ENCODE measurements around the gene SPRR3.

SPRR3 gene

GRCh38 chr1:152993186-152993585, 8.4 kb upstream of the SPRR3 start:
- no peaks in the 10 kb centered on the region for H3K79me1 ChIP-seq (ENCODE audit: low read length)
- H2BK5ac ChIP-seq (ENCODE audit: low read depth, low read length, poor library complexity) = no peak overlapping the region
- no peak overlapping the region for H3K9ac ChIP-seq (ENCODE audit: low read length)
- no peak overlapping the region for H3K14ac ChIP-seq (ENCODE audit: low read length)
- no peak overlapping the region for H4K12ac ChIP-seq (ENCODE audit: low read depth, low read length)
- no peak overlapping the region for H2BK12ac ChIP-seq (ENCODE audit: low read length)
- DNase-seq = no peak
- no peak overlapping the region for H3K27ac ChIP-seq (ENCODE audit: low read depth, low read length)
- H3K4me2 ChIP-seq (ENCODE audit: low read length) = no peak overlapping the region
- H3K23ac ChIP-seq (ENCODE audit: low read length) = no peak overlapping the region
- no peak overlapping the region for H4K8ac ChIP-seq (ENCODE audit: low read depth, low read length)
- H3K36me3 ChIP-seq (ENCODE audit: control insufficient read depth in 1 of 2, insufficient read depth in 2 of 2, low read length in 2 of 2) = no peaks in the 10 kb centered on the region
- H3K18ac ChIP-seq (ENCODE audit: low read length) = no peak overlapping the region
- H3K79me2 ChIP-seq (ENCODE audit: control insufficient read depth, insufficient read depth, low read length, poor library complexity) = no peaks in the 10 kb centered on the region
- no peak overlapping the region for H2BK120ac ChIP-seq (ENCODE audit: insufficient read depth, low read length, poor library complexity)
- no peak overlapping the region for H2AK5ac ChIP-seq (ENCODE audit: low read length)
- no CpG with 5 or more reads among the region's 6 CpGs for WGBS (ENCODE audit: extremely low coverage, insufficient coverage, insufficient read length)
- peaks cover 1% of the 10 kb centered on the region for H3K9me3 ChIP-seq (ENCODE audit: insufficient read depth, low read depth, low read length)
- H3K4me3 ChIP-seq (ENCODE audit: low read depth, low read length) = no peak overlapping the region
- H2AFZ ChIP-seq (ENCODE audit: insufficient read depth, low read length, poor library complexity) = no peak overlapping the region
- H3K4me1 ChIP-seq (ENCODE audit: control insufficient read depth in 1 of 2, insufficient read depth in 2 of 2, low read length in 2 of 2) = peaks cover 4 to 10% of the 10 kb centered on the region in 2 experiments
- H3K27me3 ChIP-seq (ENCODE audit: insufficient read depth, low read length) = no peaks in the 10 kb centered on the region
- no peak overlapping the region for H4K91ac ChIP-seq (ENCODE audit: low read depth, low read length)
- no peak overlapping the region for H3K4ac ChIP-seq (ENCODE audit: low read depth, low read length)

GRCh38 chr1:152995842-152996241, 5.7 kb upstream of the SPRR3 start:
- H3K18ac ChIP-seq (ENCODE audit: low read length) = no peak overlapping the region
- no peak overlapping the region for H2AK5ac ChIP-seq (ENCODE audit: low read length)
- no peak for DNase-seq
- no peaks in the 10 kb centered on the region for H3K79me1 ChIP-seq (ENCODE audit: low read length)
- H3K9ac ChIP-seq (ENCODE audit: low read length) = no peak overlapping the region
- H3K23ac ChIP-seq (ENCODE audit: low read length) = no peak overlapping the region
- H2AFZ ChIP-seq (ENCODE audit: insufficient read depth, low read length, poor library complexity) = no peak overlapping the region
- no peak overlapping the region for H4K91ac ChIP-seq (ENCODE audit: low read depth, low read length)
- H3K4me1 ChIP-seq (ENCODE audit: control insufficient read depth in 1 of 2, insufficient read depth in 2 of 2, low read length in 2 of 2) = peaks cover 12 to 17% of the 10 kb centered on the region in 2 experiments
- no peak overlapping the region for H3K4me2 ChIP-seq (ENCODE audit: low read length)
- H3K79me2 ChIP-seq (ENCODE audit: control insufficient read depth, insufficient read depth, low read length, poor library complexity) = no peaks in the 10 kb centered on the region
- no peak overlapping the region for H3K4ac ChIP-seq (ENCODE audit: low read depth, low read length)
- H3K4me3 ChIP-seq (ENCODE audit: low read depth, low read length) = no peak overlapping the region
- no peak overlapping the region for H2BK120ac ChIP-seq (ENCODE audit: insufficient read depth, low read length, poor library complexity)
- no peak overlapping the region for H3K27ac ChIP-seq (ENCODE audit: low read depth, low read length)
- peaks cover 1% of the 10 kb centered on the region for H3K9me3 ChIP-seq (ENCODE audit: insufficient read depth, low read depth, low read length)
- no peaks in the 10 kb centered on the region for H3K27me3 ChIP-seq (ENCODE audit: insufficient read depth, low read length)
- no peak overlapping the region for H2BK5ac ChIP-seq (ENCODE audit: low read depth, low read length, poor library complexity)
- no peaks in the 10 kb centered on the region for H3K36me3 ChIP-seq (ENCODE audit: control insufficient read depth in 1 of 2, insufficient read depth in 2 of 2, low read length in 2 of 2)
- H4K12ac ChIP-seq (ENCODE audit: low read depth, low read length) = no peak overlapping the region
- H3K14ac ChIP-seq (ENCODE audit: low read length) = no peak overlapping the region
- no peak overlapping the region for H4K8ac ChIP-seq (ENCODE audit: low read depth, low read length)
- no peak overlapping the region for H2BK12ac ChIP-seq (ENCODE audit: low read length)
- WGBS (ENCODE audit: extremely low coverage, insufficient coverage, insufficient read length) = no CpG with 5 or more reads among the region's 1 CpG

- H3K9ac ChIP-seq (ENCODE audit: low read length) = no peak overlapping the region
- no peak overlapping the region for H3K18ac ChIP-seq (ENCODE audit: low read length)
- H2BK5ac ChIP-seq (ENCODE audit: low read depth, low read length, poor library complexity) = no peak overlapping the region
- H3K27ac ChIP-seq (ENCODE audit: low read depth, low read length) = no peak overlapping the region
- no peak overlapping the region for H3K4ac ChIP-seq (ENCODE audit: low read depth, low read length)
- H3K36me3 ChIP-seq (ENCODE audit: control insufficient read depth in 1 of 2, insufficient read depth in 2 of 2, low read length in 2 of 2) = no peaks in the 10 kb centered on the region
- no peak overlapping the region for H3K4me2 ChIP-seq (ENCODE audit: low read length)
- H3K23ac ChIP-seq (ENCODE audit: low read length) = no peak overlapping the region
- no peak overlapping the region for H3K14ac ChIP-seq (ENCODE audit: low read length)
- peaks cover 1% of the 10 kb centered on the region for H3K9me3 ChIP-seq (ENCODE audit: insufficient read depth, low read depth, low read length)
- H4K12ac ChIP-seq (ENCODE audit: low read depth, low read length) = no peak overlapping the region
- H3K4me3 ChIP-seq (ENCODE audit: low read depth, low read length) = no peak overlapping the region
- WGBS (ENCODE audit: extremely low coverage, insufficient coverage, insufficient read length) = no CpG with 5 or more reads among the region's 5 CpGs
- DNase-seq = no peak
- H3K79me2 ChIP-seq (ENCODE audit: control insufficient read depth, insufficient read depth, low read length, poor library complexity) = no peaks in the 10 kb centered on the region
- H4K8ac ChIP-seq (ENCODE audit: low read depth, low read length) = no peak overlapping the region
- no peak overlapping the region for H2AFZ ChIP-seq (ENCODE audit: insufficient read depth, low read length, poor library complexity)
- no peaks in the 10 kb centered on the region for H3K27me3 ChIP-seq (ENCODE audit: insufficient read depth, low read length)
- no peaks in the 10 kb centered on the region for H3K79me1 ChIP-seq (ENCODE audit: low read length)
- no peak overlapping the region for H2BK12ac ChIP-seq (ENCODE audit: low read length)
- H4K91ac ChIP-seq (ENCODE audit: low read depth, low read length) = no peak overlapping the region
- H2BK120ac ChIP-seq (ENCODE audit: insufficient read depth, low read length, poor library complexity) = no peak overlapping the region
- H3K4me1 ChIP-seq (ENCODE audit: control insufficient read depth in 1 of 2, insufficient read depth in 2 of 2, low read length in 2 of 2) = peaks cover 16 to 23% of the 10 kb centered on the region in 2 experiments
- no peak overlapping the region for H2AK5ac ChIP-seq (ENCODE audit: low read length)
Observed at GRCh38 chr1:152996633-152997400, 4.7 kb upstream of the SPRR3 start.

GRCh38 chr1:152997901-152998300, 3.6 kb upstream of the SPRR3 start:
- H2AK5ac ChIP-seq (ENCODE audit: low read length) = no peak overlapping the region
- H2AFZ ChIP-seq (ENCODE audit: insufficient read depth, low read length, poor library complexity) = no peak overlapping the region
- H3K27me3 ChIP-seq (ENCODE audit: insufficient read depth, low read length) = no peaks in the 10 kb centered on the region
- H2BK120ac ChIP-seq (ENCODE audit: insufficient read depth, low read length, poor library complexity) = no peak overlapping the region
- H4K8ac ChIP-seq (ENCODE audit: low read depth, low read length) = no peak overlapping the region
- no peak overlapping the region for H3K14ac ChIP-seq (ENCODE audit: low read length)
- H3K4ac ChIP-seq (ENCODE audit: low read depth, low read length) = no peak overlapping the region
- H2BK12ac ChIP-seq (ENCODE audit: low read length) = no peak overlapping the region
- peaks cover under 1% of the 10 kb centered on the region for H3K9me3 ChIP-seq (ENCODE audit: insufficient read depth, low read depth, low read length)
- H3K23ac ChIP-seq (ENCODE audit: low read length) = no peak overlapping the region
- peaks cover 16 to 23% of the 10 kb centered on the region in 2 experiments for H3K4me1 ChIP-seq (ENCODE audit: control insufficient read depth in 1 of 2, insufficient read depth in 2 of 2, low read length in 2 of 2)
- no peaks in the 10 kb centered on the region for H3K79me1 ChIP-seq (ENCODE audit: low read length)
- H3K36me3 ChIP-seq (ENCODE audit: control insufficient read depth in 1 of 2, insufficient read depth in 2 of 2, low read length in 2 of 2) = no peaks in the 10 kb centered on the region
- H4K12ac ChIP-seq (ENCODE audit: low read depth, low read length) = no peak overlapping the region
- H3K4me3 ChIP-seq (ENCODE audit: low read depth, low read length) = no peak overlapping the region
- H3K79me2 ChIP-seq (ENCODE audit: control insufficient read depth, insufficient read depth, low read length, poor library complexity) = no peaks in the 10 kb centered on the region
- H3K9ac ChIP-seq (ENCODE audit: low read length) = no peak overlapping the region
- H4K91ac ChIP-seq (ENCODE audit: low read depth, low read length) = no peak overlapping the region
- H3K18ac ChIP-seq (ENCODE audit: low read length) = no peak overlapping the region
- H3K27ac ChIP-seq (ENCODE audit: low read depth, low read length) = no peak overlapping the region
- H3K4me2 ChIP-seq (ENCODE audit: low read length) = no peak overlapping the region
- no peak overlapping the region for H2BK5ac ChIP-seq (ENCODE audit: low read depth, low read length, poor library complexity)
- WGBS (ENCODE audit: extremely low coverage, insufficient coverage, insufficient read length) = no CpG with 5 or more reads among the region's 7 CpGs
- peak; percentile 40 to 94 for DNase-seq

All from trophoblast cell (in vitro differentiated cells and primary cell).